Hepatocyte (in vitro differentiated cells): ENCODE results near the gene TNXB. TPM values are rescaled to one million over a fixed set of nuclear protein-coding genes. Genes with fewer than 3 reads are reported as not detected.
"Not testable (repeated sequence)": the region's sequence is repeated elsewhere in the genome, so short reads cannot be mapped to it uniquely, and the experiment has no call there.

Source experiments
- DNase-seq: peaks from one replicate; pipeline ENCODE4 v3.0.0-alpha.2; 2016; ENCODE audit warnings: low spot score
- H2AFZ ChIP-seq: fragments of 200-600 bp; sonication (generic); 2 replicates; pipeline ENCODE4 v1.6.0; 2016; ENCODE audit warnings: antibody characterized with exemption, mild to moderate bottlenecking
- H3K27ac ChIP-seq: fragments of 200-600 bp; sonication (generic); 2 replicates; pipeline ENCODE4 v1.5.1; 2016; ENCODE audit warnings: mild to moderate bottlenecking
- H3K27me3 ChIP-seq: fragments of 200-600 bp; sonication (generic); 2 replicates; pipeline ENCODE4 v1.6.1; 2016
- H3K36me3 ChIP-seq: fragments of 200-600 bp; sonication (generic); replicated peaks from 2 replicates; pipeline ENCODE4 v1.5.1; 2016; ENCODE audit warnings: low read depth; ENCODE audit not compliant: insufficient read depth
- H3K4me1 ChIP-seq: fragments of 200-600 bp; sonication (generic); 2 replicates; pipeline ENCODE4 v1.5.1; 2016; ENCODE audit warnings: mild to moderate bottlenecking, moderate library complexity; ENCODE audit not compliant: insufficient read depth
- H3K4me2 ChIP-seq: fragments of 200-600 bp; sonication (generic); 2 replicates; pipeline ENCODE4 v1.6.0; 2016
- H3K4me3 ChIP-seq: fragments of 200-600 bp; sonication (generic); 2 replicates; pipeline ENCODE4 v1.5.1; 2016; ENCODE audit warnings: mild to moderate bottlenecking
- H3K79me2 ChIP-seq: fragments of 200-600 bp; sonication (generic); 2 replicates; pipeline ENCODE4 v1.6.0; 2017; ENCODE audit warnings: mild to moderate bottlenecking
- H3K9me2 ChIP-seq: fragments of 200-600 bp; sonication (generic); replicated peaks from 2 replicates; pipeline ENCODE4 v1.6.0; 2017; ENCODE audit warnings: mild to moderate bottlenecking; ENCODE audit not compliant: insufficient read depth
- H3K9me3 ChIP-seq: fragments of 200-600 bp; sonication (generic); 2 replicates; pipeline ENCODE4 v1.5.1; 2016; ENCODE audit warnings: low read depth, mild to moderate bottlenecking
- H4K20me1 ChIP-seq: fragments of 200-600 bp; sonication (generic); 2 replicates; pipeline ENCODE4 v1.6.0; 2016; ENCODE audit warnings: mild to moderate bottlenecking; ENCODE audit not compliant: insufficient read depth, poor library complexity, severe bottlenecking
- WGBS: methylation state at CpG from one replicate; pipeline ENCODE4 v1.1.6; 2016; ENCODE audit warnings: low lambda C conversion rate; ENCODE audit errors: missing lambda C conversion rate; 5-methylcytosine and 5-hydroxymethylcytosine counted together
- polyA plus RNA-seq: library from polyadenylated mRNA; unstranded; fragments of >200 nt; fragmentation: Nextera tagmentation; extraction: Ambion mirVana; gene quantifications from 2 replicates; pipeline ENCODE4 v1.2.1, GENCODE V29; 2016
- total RNA-seq: library from RNA; depleted of rRNA; stranded (reverse); fragments of >200 nt; gene quantifications from 2 replicates; pipeline ENCODE4 v1.2.3, GENCODE V29; 2014

TNXB gene
- total and polyA plus RNA-seq, 2 experiments from 2014 or later: 9.2 to 11.6 TPM

DNA sequence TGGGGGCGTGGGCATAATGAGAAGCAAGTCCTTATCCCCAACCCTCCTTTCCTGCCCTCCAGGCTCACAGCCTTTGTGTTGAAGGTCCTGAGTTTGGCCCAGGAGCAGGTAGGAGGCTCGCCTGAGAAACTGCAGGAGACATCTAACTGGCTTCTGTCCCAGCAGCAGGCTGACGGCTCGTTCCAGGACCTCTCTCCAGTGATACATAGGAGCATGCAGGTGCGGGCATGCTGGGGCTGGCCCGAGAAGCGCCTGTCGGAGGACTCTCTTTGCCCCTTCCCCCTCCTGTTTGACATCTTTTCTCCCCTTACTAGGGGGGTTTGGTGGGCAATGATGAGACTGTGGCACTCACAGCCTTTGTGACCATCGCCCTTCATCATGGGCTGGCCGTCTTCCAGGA lies 80.5 kb downstream of the TNXB start:
- H3K27me3 ChIP-seq, H4K20me1 ChIP-seq, H3K9me3 ChIP-seq, H3K9me2 ChIP-seq, H3K4me3 ChIP-seq, H3K79me2 ChIP-seq, H3K36me3 ChIP-seq, H2AFZ ChIP-seq, H3K4me2 ChIP-seq, H3K27ac ChIP-seq, H3K4me1 ChIP-seq, DNase-seq: not testable (repeated sequence)
- 90% methylated on average over 7 of the region's 10 CpGs for whole genome bisulfite sequencing

DNA sequence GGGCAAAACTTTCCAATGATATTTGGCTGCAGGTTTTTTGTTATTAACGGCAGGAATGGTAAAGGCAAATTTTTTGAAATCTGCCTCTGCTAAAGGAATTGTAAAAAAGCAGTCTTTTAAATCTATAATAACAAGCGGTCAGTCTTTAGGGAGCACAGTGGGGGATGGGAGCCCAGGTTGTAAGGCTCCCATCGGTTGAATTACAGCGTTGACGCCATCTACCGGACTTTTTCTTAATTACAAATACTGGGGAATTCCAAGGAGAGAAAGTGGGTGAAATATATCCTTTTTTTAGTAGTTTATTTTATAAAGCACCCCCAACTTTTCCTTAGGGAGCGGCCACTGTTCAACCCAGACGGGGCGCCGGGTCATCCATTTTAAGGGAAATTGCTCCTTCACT lies 87.0 kb downstream of the TNXB start:
- H3K4me3 ChIP-seq, H3K36me3 ChIP-seq, H3K79me2 ChIP-seq, H4K20me1 ChIP-seq, DNase-seq, H2AFZ ChIP-seq, H3K9me3 ChIP-seq, H3K4me2 ChIP-seq, H3K4me1 ChIP-seq, H3K27ac ChIP-seq, H3K27me3 ChIP-seq, H3K9me2 ChIP-seq: not testable (repeated sequence)
- WGBS: no CpG with 5 or more reads among the region's 10 CpGs

DNA sequence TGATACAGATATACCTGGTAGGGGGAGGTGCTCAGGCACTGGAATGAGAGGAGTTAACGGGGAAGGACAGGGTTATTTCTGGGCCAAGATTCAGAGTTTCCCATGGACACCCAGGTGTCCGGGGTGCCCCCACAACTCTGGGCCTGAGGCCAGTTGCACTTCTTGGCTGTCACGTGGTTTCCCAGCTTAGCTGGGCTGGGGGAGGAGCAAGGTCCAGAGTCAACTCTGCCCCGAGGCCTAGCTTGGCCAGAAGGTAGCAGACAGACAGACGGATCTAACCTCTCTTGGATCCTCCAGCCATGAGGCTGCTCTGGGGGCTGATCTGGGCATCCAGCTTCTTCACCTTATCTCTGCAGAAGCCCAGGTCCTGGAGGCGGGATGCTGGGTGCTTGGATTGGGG lies 94.6 kb downstream of the TNXB start, which contains the start of gene C4B:
C4B (plus strand) TSS at position 249 of the 400 bp plus-strand sequence; CDS start at position 300, 51 bp downstream.
- no CpG with 5 or more reads among the region's 6 CpGs for WGBS
- not testable (repeated sequence) for DNase-seq, H3K27me3 ChIP-seq, H4K20me1 ChIP-seq, H3K4me3 ChIP-seq, H3K27ac ChIP-seq, H3K9me3 ChIP-seq, H3K4me2 ChIP-seq, H3K79me2 ChIP-seq, H3K36me3 ChIP-seq, H3K4me1 ChIP-seq, H2AFZ ChIP-seq, H3K9me2 ChIP-seq

DNA sequence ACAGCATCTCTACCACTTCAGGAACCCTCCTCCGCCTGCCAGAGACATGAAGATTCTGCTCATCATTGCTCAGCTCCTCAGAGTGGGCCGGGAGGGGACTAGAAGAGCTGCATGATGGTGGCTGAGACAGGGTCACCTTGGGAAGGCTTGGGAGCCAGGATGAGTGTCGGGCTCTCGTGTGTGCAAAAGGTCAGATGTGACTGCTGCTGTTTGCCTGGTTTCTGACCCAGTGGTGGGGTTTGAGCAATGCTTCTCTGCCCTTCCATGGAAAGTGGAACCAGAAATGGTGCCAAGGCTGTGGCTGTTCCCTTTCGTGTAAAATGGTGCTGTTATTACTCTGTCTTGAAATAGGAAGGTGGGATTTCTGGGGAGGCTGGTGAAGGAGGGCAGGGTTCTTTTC lies 95.4 kb downstream of the TNXB start:
- not testable (repeated sequence) for H3K27me3 ChIP-seq, H3K9me3 ChIP-seq, H3K79me2 ChIP-seq, H3K27ac ChIP-seq, H3K4me1 ChIP-seq, H3K9me2 ChIP-seq, H3K4me2 ChIP-seq, H4K20me1 ChIP-seq, H2AFZ ChIP-seq, H3K36me3 ChIP-seq, DNase-seq, H3K4me3 ChIP-seq
- WGBS: no CpG with 5 or more reads among the region's 5 CpGs

DNA sequence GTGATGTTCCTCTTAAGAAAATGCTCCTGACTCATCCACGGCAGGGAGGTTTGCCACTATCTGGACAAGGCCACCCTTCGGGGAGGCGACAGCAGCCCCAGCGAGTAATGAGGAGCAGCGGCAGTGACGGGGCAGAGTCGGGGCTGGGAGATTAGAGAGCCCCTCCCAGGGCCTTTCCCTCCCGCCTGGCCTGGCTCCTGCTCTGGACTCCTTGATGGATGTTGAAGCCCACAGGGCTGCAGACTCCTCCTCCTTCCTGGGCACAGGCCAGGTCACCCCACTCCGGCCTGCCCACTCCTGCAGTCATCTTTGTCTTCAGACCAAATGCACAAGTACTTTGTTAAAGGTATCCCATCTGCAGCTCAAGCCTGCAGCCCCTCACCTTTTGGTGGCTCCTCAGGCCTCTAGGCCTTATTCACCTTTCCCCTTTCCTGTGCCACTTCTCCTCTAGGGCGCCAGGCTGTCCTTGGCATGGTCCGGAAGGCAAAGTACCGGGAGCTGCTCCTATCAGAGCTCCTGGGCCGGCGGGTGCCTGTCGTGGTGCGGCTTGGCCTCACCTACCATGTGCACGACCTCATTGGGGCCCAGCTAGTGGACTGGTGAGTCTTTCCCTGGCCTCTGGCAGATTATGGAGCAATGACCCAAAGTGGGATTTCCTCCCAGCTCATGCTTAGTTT lies 96.1 kb downstream of the TNXB start:
- H3K36me3 ChIP-seq, H3K9me2 ChIP-seq, H4K20me1 ChIP-seq, H3K4me3 ChIP-seq, H3K79me2 ChIP-seq, H3K27ac ChIP-seq, H3K4me2 ChIP-seq, DNase-seq, H3K4me1 ChIP-seq, H2AFZ ChIP-seq, H3K27me3 ChIP-seq, H3K9me3 ChIP-seq: not testable (repeated sequence)
- 81% methylated on average over 17 of the region's 17 CpGs for WGBS

DNA sequence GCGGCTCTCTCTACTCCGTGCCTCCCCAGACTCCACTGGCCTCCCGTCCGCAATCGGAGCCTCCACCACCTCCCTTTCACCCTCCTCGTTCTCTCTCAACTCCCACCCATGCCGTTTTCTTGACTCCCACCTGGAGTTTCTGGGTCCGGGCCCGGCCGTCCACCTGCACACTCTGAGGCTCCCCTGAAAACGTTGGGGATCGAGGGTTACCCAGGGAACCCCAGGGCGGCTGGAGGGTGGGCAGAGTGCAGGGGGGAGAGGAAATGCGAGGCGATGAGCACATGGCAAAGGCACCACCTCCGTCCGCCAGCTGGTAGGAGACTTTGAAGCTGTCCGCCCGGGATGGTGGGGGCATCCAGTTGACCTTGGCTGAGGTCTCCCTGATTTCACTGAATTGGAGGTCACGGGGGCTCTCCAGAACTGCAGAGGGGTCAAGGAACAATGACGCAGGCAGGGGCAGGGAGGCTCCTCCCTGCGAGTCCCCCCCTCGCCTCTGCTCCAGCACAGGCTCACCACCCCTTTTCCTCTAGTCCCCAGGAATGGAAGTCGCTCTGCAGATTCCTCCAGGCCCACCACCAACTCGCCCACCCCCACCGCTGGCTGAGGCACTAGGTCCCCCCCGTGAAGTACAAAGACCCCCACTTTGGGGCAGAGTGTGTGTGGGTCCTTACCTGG lies 98.1 kb downstream of the TNXB start:
- not testable (repeated sequence) for DNase-seq, H3K79me2 ChIP-seq, H3K36me3 ChIP-seq, H2AFZ ChIP-seq, H3K9me3 ChIP-seq, H3K27me3 ChIP-seq, H3K27ac ChIP-seq, H3K4me3 ChIP-seq, H3K4me1 ChIP-seq, H3K9me2 ChIP-seq, H4K20me1 ChIP-seq, H3K4me2 ChIP-seq
- 84% methylated on average over 12 of the region's 27 CpGs for WGBS

DNA sequence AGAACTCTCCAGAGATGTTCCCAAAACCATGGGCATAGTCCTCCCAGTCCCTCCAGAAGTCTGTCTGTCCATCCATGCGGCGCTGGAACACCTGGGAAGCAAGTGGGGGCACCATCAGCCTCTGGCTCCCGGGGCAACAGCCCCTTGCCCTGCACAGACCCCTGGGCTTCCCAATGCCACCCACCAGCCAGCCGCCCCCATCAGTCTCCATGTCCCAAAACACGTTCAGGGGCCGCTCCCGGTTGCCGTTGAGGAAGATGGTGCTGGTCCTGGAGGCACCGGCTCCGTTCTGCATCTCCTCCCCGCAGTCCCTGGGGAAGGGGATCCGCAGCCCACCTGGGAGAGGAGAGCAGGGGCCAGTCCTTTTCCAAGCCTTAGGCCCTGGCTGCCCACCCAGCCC lies 99.6 kb downstream of the TNXB start:
- not testable (repeated sequence) for H2AFZ ChIP-seq, H3K9me2 ChIP-seq, H3K36me3 ChIP-seq, H3K27me3 ChIP-seq, H4K20me1 ChIP-seq, H3K4me2 ChIP-seq, H3K9me3 ChIP-seq, H3K27ac ChIP-seq, H3K4me3 ChIP-seq, H3K4me1 ChIP-seq, DNase-seq, H3K79me2 ChIP-seq
- WGBS: 84% methylated on average over 7 of the region's 12 CpGs

DNA sequence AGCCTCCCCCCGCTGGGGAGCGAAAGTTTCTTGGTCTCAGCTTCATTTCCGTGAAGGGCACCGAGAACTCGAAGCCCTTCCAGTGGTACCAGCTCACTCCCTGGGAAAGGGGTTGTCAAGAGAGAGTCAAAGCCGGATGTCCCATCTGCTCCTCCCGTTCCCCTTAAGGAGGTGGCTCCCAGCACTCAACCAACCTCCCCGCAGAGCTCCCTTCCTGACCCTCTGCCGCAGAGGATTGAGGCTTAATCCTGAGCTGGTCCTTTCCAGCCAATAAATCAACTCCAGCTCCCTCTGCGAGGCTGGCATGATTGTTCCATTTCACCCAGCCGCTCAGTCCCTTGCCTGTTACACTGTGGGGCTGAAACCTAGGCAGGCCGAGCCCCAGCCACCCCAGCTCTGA lies 100.5 kb downstream of the TNXB start:
- not testable (repeated sequence) for H2AFZ ChIP-seq, H3K9me2 ChIP-seq, H3K79me2 ChIP-seq, H3K27ac ChIP-seq, H3K9me3 ChIP-seq, H3K27me3 ChIP-seq, H4K20me1 ChIP-seq, H3K36me3 ChIP-seq, DNase-seq, H3K4me3 ChIP-seq, H3K4me2 ChIP-seq, H3K4me1 ChIP-seq
- WGBS: 64% methylated on average over 8 of the region's 12 CpGs

DNA sequence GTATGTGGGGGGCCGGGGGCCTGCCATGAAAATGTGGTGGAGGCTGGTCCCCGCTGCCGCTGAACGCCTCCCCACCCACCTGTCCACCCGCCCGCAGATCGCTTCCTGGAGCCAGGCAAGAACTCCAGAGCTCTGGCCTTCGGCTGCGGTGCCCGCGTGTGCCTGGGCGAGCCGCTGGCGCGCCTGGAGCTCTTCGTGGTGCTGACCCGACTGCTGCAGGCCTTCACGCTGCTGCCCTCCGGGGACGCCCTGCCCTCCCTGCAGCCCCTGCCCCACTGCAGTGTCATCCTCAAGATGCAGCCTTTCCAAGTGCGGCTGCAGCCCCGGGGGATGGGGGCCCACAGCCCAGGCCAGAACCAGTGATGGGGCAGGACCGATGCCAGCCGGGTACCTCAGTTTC lies 101.1 kb downstream of the TNXB start:
- not testable (repeated sequence) for H4K20me1 ChIP-seq, H3K36me3 ChIP-seq, H3K27me3 ChIP-seq, H2AFZ ChIP-seq, H3K4me3 ChIP-seq, H3K9me2 ChIP-seq, H3K9me3 ChIP-seq, H3K4me1 ChIP-seq, H3K79me2 ChIP-seq, DNase-seq, H3K4me2 ChIP-seq, H3K27ac ChIP-seq
- 90% methylated on average over 2 of the region's 24 CpGs for WGBS
